LNCAP (cell line): ENCODE results near the gene LYRM2.

ENCODE experiments used
- CTCF ChIP-seq: fragments of 450-650 bp; IDR thresholded peaks from 2 replicates; pipeline ENCODE4 v1.5.1; 2017; ENCODE audit warnings: mild to moderate bottlenecking

LYRM2 gene

GRCh38 chr6:89525786-89526562, 112.6 kb downstream of the LYRM2 start:
- no peak for TF ChIP-seq CTCF

- no peak for TF ChIP-seq CTCF
These were observed 115.8 kb downstream of the LYRM2 start for GRCh38 chr6:89522778-89523177.

GRCh38 chr6:89520736-89521135, 117.8 kb downstream of the LYRM2 start:
- TF ChIP-seq CTCF: no peak

- no peak for TF ChIP-seq CTCF
These were observed 120.0 kb downstream of the LYRM2 start for GRCh38 chr6:89518352-89519055.
